ENCODE data around the gene FUT3.

Gene FUT3

GRCh38 chr19:5825178-5825577 lies 26.1 kb downstream of the FUT3 start:
- DNase-seq (ENCODE audit: low read depth in 2 of 3, low spot score in 2 of 3): no peak

- DNase-seq (ENCODE audit: low read depth in 2 of 3, low spot score in 2 of 3): no peak
Measured at GRCh38 chr19:5824751-5825150, 26.5 kb downstream of the FUT3 start.

DNA sequence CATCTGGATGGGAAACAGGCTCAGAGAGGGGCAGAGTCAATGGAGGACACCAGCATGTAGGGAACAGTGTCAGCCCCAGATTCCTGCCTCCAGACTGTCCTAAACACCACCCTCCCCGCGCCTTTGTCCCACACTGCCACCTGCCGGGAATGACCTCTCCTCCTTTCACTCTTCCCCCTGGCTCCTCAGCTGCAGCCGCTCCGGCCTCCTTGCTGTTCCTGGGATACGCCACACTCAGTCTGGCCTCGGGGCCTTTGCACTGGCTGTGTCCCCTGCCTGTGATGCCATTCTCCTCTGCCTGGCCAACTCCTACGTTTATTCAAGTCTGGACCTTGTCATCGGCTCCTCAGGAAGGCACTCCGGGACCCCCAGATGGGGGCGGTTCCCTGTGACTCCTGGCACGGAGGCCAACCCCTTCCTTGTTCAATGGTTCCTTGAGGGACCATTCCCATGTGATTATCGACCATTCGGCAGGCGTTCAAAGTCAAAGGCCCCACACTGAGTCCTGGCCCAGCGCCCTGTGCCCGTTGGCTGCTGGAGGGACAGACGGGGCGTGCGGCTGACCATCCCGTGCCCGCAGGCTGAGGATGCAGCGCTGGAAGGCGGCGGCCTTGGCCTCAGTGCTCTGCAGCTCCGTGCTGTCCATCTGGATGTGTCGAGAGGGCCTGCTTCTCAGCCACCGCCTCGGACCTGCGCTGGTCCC lies 27.5 kb downstream of the FUT3 start:
- no peak for DNase-seq (ENCODE audit: low read depth in 2 of 3, low spot score in 2 of 3)

DNA sequence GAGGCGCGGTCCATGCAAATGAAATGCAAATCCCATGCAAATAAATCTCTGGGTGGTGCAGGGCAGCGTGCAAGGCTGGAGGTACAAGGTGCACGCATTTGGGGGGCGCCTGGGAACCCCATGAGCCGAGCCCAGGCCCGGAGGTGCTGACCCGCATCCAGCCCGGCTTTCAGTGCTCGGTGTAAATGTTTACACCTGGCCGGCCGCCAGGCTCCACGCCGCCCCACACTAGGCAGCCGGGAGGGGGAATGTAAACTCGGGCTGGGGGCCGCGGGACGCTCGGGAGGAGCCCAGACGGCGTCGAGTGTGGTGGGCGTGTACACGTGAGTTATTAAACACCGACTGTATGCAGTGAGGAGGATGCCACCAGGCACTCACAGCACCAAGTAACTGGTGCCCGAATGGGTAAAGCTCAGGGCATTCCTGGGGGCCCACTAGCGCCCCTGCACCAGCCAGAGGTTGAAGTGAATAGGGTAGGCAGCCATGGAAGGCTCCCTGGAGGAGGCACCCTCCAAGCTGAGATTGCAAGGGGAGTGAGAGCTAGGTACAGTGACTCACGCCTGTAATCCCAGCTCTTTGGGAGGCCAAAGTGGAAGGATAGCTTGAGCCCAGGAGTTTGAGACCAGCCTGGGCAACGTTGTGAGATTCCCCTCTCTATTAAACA lies 28.9 kb downstream of the FUT3 start:
- DNase-seq (ENCODE audit: low read depth in 2 of 3, low spot score in 2 of 3): no peak

DNA sequence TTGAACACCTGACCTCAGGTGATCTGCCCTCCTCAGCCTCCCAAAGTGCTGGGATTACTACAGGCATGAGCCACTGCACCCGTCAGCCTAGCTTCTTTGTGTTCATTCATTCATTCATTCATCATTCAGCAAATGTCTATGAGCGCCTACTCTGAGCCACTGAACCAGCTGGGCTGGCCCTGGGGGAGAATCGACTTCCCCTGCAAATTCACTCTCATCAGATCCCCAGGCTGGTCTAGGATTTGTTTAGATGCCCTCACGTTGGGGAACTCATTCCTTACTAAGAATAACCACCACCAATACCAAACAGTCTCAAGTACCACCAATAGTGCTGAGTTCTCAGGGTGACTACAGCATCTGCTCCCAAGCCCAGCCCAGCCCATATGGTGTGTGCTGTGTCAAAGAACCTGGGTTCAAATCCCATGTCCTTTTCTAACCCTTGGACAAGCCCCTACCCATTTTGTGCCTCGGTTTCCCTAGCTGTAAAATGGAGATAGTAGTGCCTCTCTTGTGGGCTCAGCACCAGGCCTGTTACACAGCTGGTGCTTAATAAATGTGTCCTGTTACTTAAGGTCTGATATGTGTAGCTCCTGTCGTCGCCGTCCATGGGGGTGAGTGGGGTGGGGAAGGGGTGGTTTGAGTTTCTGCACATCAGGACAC lies 29.6 kb downstream of the FUT3 start:
- no peak for DNase-seq (ENCODE audit: low read depth in 2 of 3, low spot score in 2 of 3)

GRCh38 chr19:5820785-5821184 lies 30.5 kb downstream of the FUT3 start:
- no peak for DNase-seq (ENCODE audit: low read depth in 2 of 3, low spot score in 2 of 3)

DNA sequence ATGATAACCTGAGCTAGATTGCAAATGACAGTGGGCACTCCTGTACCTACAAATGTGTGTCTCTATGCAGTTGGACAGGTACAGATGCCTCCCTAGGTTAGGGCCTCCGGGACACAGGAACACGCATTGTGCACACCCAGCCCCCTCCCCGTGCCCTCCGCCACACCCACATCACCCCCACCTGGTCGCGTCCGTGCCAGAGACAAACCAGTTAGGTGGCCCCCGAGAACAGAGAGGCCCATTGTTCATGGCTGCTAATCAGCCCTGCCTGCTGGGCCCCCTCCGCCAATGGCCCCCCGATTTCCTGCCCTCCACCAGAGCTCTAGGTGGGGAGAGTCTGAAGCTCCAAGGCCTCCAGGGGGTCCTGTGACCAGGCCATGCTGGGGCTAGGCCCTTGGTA lies 32.7 kb downstream of the FUT3 start:
- no peak for DNase-seq (ENCODE audit: low read depth in 2 of 3, low spot score in 2 of 3)

DNA sequence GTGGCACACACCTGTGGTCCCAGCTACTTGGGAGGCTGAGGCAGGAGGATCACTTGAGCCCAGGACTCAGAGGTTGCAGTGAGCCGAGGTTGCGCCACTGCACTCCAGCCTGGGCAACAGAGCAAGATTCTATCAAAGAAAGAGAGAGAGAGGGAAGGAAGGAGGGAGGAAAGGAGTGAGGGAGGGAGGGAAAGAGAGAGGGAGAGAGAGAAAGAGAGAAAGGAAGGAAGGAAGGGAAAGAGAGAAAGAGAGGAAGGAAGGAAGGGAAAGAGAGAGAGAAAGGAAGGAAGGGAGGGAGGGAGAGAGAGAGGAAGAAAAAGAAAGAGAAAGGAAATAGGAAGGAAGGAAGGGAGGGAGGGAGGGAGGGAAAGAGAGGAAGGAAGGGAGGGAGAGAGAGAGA lies 34.0 kb downstream of the FUT3 start:
- no peak for DNase-seq (ENCODE audit: low read depth in 2 of 3, low spot score in 2 of 3)

- DNase-seq (ENCODE audit: low read depth in 2 of 3, low spot score in 2 of 3): no peak
Measured at GRCh38 chr19:5814852-5815246, 36.4 kb downstream of the FUT3 start.

DNA sequence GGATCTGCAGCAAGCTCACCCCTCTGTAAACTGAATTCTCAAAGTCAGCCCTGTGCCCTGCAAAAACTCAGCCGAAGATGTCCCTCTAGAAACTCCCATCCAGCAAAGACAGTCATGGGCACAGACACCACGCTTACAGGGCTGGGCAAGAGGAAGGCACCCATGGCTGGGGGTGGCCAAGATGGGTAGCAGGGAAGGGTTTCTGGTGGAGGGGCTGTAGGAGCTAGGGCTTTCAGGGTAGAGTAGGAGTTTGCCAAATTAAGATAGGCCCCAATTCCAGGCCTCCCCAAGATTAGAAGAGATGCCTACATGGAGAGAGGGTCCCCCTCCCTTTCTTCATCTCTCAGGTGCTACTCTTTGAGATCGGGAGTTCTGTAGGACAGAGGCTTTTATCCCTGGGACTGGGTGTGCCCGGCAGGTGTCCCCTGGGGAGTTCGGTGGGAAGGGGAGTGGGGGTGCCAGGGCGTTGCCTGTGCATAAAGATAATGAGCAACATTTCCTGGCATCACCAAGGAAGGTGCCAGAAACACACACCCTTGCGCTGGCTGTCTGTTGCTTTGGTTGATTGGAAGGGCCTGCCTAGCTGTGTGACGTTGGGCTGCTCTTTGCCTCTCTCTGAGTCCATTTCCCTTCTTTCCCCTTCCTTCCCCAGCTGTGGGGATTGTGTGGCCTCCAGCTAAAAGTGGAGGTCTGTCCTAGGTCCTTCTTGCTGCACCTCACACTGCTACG lies 37.0 kb downstream of the FUT3 start:
- no peak for DNase-seq (ENCODE audit: low read depth in 2 of 3, low spot score in 2 of 3)

- no peak for DNase-seq (ENCODE audit: low read depth in 2 of 3, low spot score in 2 of 3)
Measured at GRCh38 chr19:5811117-5811516, 40.1 kb downstream of the FUT3 start.

DNA sequence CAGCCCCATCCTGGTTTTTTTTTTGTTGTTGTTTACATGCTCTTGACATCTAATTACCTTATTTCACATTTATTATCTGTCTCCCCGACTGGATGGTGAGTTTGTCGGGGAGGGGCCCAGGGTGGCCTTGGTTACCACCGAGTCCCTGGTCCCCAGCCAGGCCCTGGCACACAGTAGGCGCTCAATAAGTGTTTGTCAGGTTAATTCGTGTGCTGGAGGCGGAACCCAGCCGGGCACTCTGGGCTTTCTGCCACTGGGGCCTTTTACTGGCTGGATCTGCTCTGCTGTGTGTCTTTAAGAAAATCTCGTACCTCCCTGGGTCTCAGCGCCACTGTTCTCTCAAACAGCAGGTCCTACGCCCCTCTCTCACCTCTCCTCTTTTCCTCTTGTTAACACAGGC lies 41.8 kb downstream of the FUT3 start:
- no peak for DNase-seq (ENCODE audit: low read depth in 2 of 3, low spot score in 2 of 3)

GRCh38 chr19:5809053-5809452 lies 42.2 kb downstream of the FUT3 start:
- no peak for DNase-seq (ENCODE audit: low read depth in 2 of 3, low spot score in 2 of 3)

DNA sequence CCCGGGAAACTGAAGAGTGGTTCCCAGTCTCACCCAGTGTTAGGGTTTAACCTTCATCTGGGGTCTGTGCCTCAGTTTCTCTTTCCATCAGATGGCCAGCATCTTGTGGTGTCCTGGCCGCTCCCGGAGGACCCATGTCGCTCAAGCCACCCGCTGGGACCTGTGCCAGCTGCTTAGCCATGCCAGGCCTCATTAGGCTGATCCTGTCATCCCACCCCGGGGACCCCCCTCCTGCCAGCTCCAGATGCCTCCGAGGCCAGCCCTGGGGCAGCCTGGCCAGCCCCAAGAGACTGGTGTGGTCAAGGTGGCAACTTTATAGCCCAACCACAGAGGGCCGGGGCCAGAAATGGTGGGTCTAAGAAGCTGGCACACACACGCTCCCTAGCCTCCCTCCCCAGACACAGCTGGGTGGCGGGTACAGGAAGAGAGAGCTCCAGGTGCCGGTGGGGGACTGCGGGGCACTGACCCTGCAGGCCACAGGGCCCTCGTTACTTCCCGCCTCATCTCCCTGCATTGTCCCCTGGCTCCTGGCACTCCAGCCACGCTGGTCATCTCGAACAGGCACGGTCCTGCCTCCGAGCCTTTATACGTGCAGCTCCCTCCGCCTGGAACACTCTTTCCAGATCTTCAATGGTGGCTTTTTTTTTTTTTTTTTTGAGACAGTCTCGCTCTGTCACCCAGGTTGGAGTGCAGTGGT lies 43.0 kb downstream of the FUT3 start:
- no peak for DNase-seq (ENCODE audit: low read depth in 2 of 3, low spot score in 2 of 3)

GRCh38 chr19:5806905-5807304 lies 44.3 kb downstream of the FUT3 start:
- no peak for DNase-seq (ENCODE audit: low read depth in 2 of 3, low spot score in 2 of 3)

GRCh38 chr19:5806133-5806489 lies 45.1 kb downstream of the FUT3 start:
- no peak for DNase-seq (ENCODE audit: low read depth in 2 of 3, low spot score in 2 of 3)

DNA sequence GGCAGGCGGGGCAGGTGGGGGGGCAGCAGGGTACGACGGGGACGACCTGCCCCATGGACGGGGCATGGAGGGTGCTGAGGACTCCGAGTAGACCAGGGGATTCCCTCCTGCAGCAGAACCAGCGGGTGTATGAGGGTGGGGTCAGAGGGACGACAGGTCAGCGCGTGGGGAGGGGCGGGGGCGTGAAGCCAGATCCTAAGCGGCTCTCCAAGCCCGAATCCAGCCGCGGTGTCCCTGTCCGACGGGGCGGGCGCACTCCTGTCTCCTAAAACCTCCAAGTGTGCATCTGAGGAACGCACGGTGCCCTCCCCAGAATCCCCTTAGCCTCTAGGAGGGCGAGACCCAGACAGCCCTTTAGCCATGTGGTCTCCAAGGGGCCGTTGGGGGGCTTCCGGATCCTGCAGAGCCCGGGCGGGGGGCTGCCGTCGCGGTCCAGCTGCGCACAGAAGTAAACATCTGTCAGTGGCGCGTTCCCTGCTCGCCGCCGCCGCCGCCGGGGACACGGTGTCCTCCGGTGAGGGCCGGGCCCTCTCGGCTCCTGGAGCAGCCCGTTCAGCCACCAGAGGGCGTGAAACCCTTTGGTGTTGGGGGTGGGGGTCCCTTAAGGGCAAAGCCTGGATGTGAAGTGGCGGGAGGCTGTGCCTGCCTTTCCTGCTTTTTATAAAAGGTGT lies 45.7 kb downstream of the FUT3 start:
- no peak for DNase-seq (ENCODE audit: low read depth in 2 of 3, low spot score in 2 of 3)

- no peak for DNase-seq (ENCODE audit: low read depth in 2 of 3, low spot score in 2 of 3)
Measured at GRCh38 chr19:5804516-5805461, 46.5 kb downstream of the FUT3 start, which contains the start of gene NRTN. NRTN (plus strand) TSS chr19:5805067; CDS start chr19:5824166, 19,099 bp downstream.

GRCh38 chr19:5803752-5804515 lies 47.3 kb downstream of the FUT3 start:
- DNase-seq (ENCODE audit: low read depth in 2 of 3, low spot score in 2 of 3): peak; percentile 92 to 96 (median 95)

Data from activated CD8-positive, alpha-beta memory T cell treated with anti-CD3 and anti-CD28 coated beads for 48 hours (primary cell).